Measurements from ENCODE around the gene CDK10. TPM values are rescaled to one million over a fixed set of nuclear protein-coding genes. Genes with fewer than 3 reads are reported as not detected.

The CDK10 gene
- total RNA-seq, 1 donor from 2014 or later, result 76.1 TPM

GRCh38 chr16:89716493-89716892 lies 30.0 kb downstream of the CDK10 start:
- POLR2A ChIA-PET, result interaction anchor here (0.7 kb wide), 2 partner anchors 10 to 16 kb away, joined by 4 to 8 read pairs; no protein-coding TSS in a partner anchor
- TF ChIP-seq CTCF (IDR thresholded peaks at IDR 0.05), result no peak

DNA sequence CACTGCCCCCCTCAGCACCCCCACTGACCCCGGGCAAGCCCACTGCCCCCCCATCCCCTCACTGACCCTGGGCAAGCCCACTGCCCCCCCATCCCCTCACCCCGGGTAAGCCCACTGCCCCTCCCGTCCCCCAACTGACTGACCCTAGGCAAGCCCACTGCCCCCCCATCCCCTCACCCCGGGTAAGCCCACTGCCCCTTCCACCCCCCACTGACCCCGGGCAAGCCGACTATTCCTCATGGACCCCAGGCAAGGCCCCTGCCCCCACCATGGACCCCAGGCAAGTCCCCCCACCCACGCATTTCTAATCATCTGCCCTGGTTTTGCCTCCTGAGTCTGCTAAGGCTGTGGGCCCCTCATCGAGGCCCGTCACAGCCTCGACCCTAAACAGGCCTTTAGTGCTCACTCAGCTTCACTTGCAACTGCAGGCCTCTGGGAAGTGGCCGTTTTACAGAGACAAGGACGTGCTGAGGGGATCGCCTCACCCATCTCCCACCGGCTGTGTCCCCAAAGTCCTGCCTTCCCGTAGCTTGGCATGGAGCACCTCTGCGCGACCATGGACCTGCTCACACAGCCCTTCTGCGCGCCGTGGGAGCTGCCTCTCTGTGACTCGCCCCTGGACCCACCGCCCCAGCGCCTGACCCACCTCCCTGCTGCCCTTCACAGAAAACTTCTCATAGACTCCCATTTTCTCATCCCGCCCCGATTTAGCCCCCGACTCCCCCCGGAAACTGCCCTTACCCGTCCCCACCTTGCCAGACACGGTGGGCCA lies 30.6 kb downstream of the CDK10 start:
- DNase-seq (no peak), ATAC-seq (ENCODE audit: low read depth) (no peak)
- intact Hi-C loops (cut with micrococcal nuclease), result no loop called here
- no peaks in the 10 kb centered on the region for H3K9me3 Mint-ChIP-seq
- no peak overlapping the region for H3K4me3 Mint-ChIP-seq
- CTCF ChIA-PET, result interaction anchor here (0.7 kb wide), 1 partner anchor 11 kb away, joined by 3 read pairs; no protein-coding TSS in a partner anchor
- no peaks in the 10 kb centered on the region for H3K27me3 Mint-ChIP-seq
- peaks cover 11% of the 10 kb centered on the region for H3K4me1 Mint-ChIP-seq
- H3K27ac Mint-ChIP-seq, result no peak overlapping the region
- POLR2A ChIA-PET, result interaction anchor here (0.7 to 0.8 kb wide), 2 partner anchors 17 to 833 kb away, joined by 3 to 8 read pairs; no protein-coding TSS in a partner anchor
- no peak for TF ChIP-seq CTCF (IDR thresholded peaks at IDR 0.05)
- H3K36me3 Mint-ChIP-seq (ENCODE audit: low read depth), result peaks cover 2% of the 10 kb centered on the region

More at GRCh38 chr16:89716493-89716892, 30.0 kb downstream of the CDK10 start:
- Mint-ChIP-seq H3K4me3 (no peak overlapping the region), H3K36me3 (ENCODE audit: low read depth) (peaks cover 2% of the 10 kb centered on the region), H3K4me1 (peaks cover 10% of the 10 kb centered on the region), H3K27me3 (no peaks in the 10 kb centered on the region), H3K27ac (no peak overlapping the region), H3K9me3 (no peaks in the 10 kb centered on the region)
- ATAC-seq (ENCODE audit: low read depth) (no peak), DNase-seq (no peak)
- intact Hi-C loops (cut with micrococcal nuclease), result no loop called here
- CTCF ChIA-PET, result interaction anchor here (0.7 kb wide), 1 partner anchor 10 kb away, joined by 3 read pairs; no protein-coding TSS in a partner anchor

DNA sequence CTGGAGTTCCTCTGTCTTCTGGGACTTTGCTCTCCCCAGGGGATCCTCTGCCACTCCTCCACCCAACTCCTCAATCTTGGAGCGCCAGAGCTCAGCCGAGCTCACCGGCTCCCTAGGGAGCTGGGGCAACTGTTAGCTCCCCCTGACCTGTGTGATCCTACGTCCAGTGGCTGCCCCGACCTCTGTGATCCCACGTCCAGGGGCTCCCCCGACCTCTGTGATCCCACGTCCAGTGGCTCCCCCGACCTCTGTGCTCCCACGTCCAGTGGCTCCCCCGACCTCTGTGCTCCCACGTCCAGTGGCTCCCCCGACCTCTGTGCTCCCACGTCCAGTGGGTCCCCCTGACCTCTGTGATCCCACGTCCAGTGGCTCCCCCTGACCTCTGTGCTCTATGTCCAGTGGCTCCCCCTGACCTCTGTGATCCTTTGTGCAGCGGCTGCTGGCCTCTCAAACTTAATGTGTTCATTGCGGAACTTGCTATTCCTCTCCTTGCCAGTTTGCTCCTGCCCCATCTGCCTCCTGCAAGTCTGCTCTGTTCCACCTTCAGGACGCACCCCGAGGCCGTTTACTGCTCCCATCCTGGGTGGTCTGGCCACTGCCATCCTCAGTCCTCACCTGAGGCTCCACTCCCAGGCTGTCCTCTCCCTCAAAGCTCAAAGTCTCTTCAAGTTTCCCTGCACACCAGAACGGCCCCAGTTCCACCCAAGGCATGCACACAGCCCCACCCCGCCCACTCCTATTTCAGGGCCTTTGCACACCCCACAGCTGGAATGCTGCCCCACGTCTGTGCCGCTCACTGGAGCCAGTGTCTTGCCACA lies 31.4 kb downstream of the CDK10 start:
- H3K4me3 Mint-ChIP-seq, result no peak overlapping the region

DNA sequence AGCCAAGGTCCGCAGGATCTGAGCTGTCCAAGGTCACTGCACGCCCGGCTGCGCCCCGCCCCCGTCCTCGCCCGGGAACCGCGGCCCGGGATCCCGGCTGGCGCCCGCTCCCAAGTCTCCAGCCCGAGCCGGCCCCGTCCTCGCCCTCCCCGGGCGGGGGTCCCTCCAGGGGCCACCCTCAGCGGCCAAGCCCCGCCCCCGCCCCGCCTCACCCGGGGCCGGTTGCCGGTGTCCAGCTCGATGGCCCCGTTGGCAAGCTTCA lies 34.0 kb downstream of the CDK10 start:
- H3K4me3 Mint-ChIP-seq, result peak overlapping the region; percentile 71
- POLR2A ChIA-PET, result interaction anchor here (0.8 to 1.2 kb wide), 4 partner anchors 17 to 96 kb away, joined by 3 to 4 read pairs (median 4); partner anchors contain the start of gene FANCA
- H3K27me3 Mint-ChIP-seq, result no peaks in the 10 kb centered on the region
- H3K27ac Mint-ChIP-seq, result no peak overlapping the region
- intact Hi-C loops (cut with micrococcal nuclease), result loop anchor here (5.0 kb wide), 2 partner anchors 97 to 478 kb away; partner anchors contain the start of gene FANCA
- H3K9me3 Mint-ChIP-seq, result no peaks in the 10 kb centered on the region
- ATAC-seq (ENCODE audit: low read depth), result peak; percentile 3
- peaks cover 35% of the 10 kb centered on the region for H3K4me1 Mint-ChIP-seq
- peaks cover 23% of the 10 kb centered on the region for H3K36me3 Mint-ChIP-seq (ENCODE audit: low read depth)
- TF ChIP-seq CTCF (IDR thresholded peaks at IDR 0.05), result no peak
- DNase-seq, result no peak
- CTCF ChIA-PET, result interaction anchor here (1.1 kb wide), 1 partner anchor 15 kb away, joined by 3 read pairs; no protein-coding TSS in a partner anchor

More for the DNA sequence above, 31.4 kb downstream of the CDK10 start:
- ATAC-seq (ENCODE audit: low read depth), result no peak
- Mint-ChIP-seq H3K36me3 (ENCODE audit: low read depth) (peaks cover 8% of the 10 kb centered on the region), H3K9me3 (no peaks in the 10 kb centered on the region), H3K27me3 (no peaks in the 10 kb centered on the region), H3K4me1 (peaks cover 19% of the 10 kb centered on the region), H3K27ac (no peak overlapping the region)
- POLR2A ChIA-PET, result interaction anchor here (0.6 to 0.8 kb wide), 3 partner anchors 153 to 834 kb away, joined by 3 to 10 read pairs (median 3); partner anchors contain the start of gene TCF25
- no peak for TF ChIP-seq CTCF (IDR thresholded peaks at IDR 0.05)
- no peak for DNase-seq
- intact Hi-C loops (cut with micrococcal nuclease), result no loop called here
- CTCF ChIA-PET, result no interaction called here
